Raji (cell line): ENCODE measurements around the gene ATG10.

Source experiments
- POLR2A ChIP-seq: IDR thresholded peaks from 2 replicates; pipeline ENCODE4 v1.6.1; 2011; ENCODE audit warnings: low read depth, low read length, control low read depth; ENCODE audit not compliant: insufficient read depth

Gene ATG10

GRCh38 chr5:82176115-82176814 lies 204.4 kb downstream of the ATG10 start:
- no peak for TF ChIP-seq POLR2A

DNA sequence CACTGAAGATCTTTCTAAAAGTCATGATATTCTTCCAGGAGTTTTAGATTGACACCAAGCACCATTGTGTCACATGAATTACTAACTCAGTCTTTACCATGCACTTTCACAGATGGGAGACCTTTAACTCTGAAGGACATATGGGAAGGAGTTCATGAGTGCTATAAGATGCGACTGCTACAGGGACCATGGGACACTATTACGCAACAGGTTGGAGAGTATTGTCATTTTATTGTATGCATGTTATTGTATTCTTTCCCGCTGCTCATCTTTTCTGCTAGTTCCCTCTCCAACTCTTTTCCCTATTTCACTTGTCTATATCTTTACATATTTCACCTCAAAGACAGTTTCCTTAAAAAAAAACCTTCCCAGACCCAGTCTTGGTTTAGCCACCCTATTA lies 206.6 kb downstream of the ATG10 start:
- TF ChIP-seq POLR2A, result no peak

DNA sequence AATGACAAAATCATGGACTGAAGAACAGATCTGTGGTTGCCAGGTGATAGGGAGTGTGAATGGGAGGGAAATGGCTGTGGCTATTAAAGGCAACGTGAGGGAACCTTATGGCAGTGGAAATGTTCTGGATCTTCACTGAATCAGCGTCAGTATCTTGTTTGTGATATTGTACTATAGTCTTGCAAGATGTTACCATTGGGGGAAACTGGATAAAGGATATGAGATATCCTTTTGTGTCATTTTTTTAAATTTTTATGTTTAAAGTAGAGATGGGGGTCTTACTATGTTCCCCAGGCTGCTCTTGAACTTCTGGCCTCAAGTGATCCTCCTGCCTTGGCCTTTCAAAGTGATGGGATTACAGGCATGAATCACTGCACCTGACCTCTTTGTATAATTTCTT lies 210.8 kb downstream of the ATG10 start:
- TF ChIP-seq POLR2A, result no peak

- TF ChIP-seq POLR2A, result no peak
Observed at GRCh38 chr5:82183828-82184227, 212.0 kb downstream of the ATG10 start.

DNA sequence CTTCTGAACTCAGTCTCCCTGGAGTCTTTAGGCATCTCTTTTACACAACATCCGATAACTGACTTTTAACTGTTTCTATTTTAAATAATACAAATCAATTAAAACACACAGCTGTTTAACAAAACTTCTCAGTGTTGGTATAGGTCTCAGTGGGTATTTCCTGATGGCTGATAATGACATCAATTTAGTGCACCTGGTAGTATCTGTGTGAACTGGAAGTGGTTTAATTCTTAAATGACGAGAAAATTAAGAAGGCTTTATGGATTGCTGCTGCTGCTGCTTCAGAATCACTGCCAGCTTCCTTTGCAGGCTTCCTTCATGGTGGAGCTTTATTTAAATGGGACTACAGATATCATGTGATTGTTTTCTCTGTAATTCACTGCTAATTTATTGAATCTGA lies 214.0 kb downstream of the ATG10 start:
- no peak for TF ChIP-seq POLR2A

DNA sequence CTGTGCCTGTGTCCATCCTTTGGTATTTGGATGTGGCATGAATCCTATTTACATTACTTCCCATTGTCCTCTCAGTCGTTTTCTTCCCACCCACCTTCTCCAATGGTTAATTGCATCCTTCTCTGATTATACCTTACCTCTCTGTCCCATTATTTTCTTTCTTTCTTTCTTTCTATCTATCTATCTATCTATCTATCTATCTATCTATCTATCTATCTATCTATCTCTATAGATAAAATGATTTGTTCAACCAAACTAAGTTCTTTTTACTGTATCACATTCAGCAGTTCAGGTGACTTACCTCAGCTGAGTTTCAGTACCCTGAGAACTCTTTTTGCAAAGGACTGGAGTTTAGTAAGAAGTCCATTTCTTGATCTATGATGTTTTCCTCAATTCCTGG lies 225.7 kb downstream of the ATG10 start:
- no peak for TF ChIP-seq POLR2A

- TF ChIP-seq POLR2A, result no peak
Observed at GRCh38 chr5:82204567-82204966, 232.7 kb downstream of the ATG10 start.

GRCh38 chr5:82205005-82205404 lies 233.2 kb downstream of the ATG10 start:
- TF ChIP-seq POLR2A, result no peak

DNA sequence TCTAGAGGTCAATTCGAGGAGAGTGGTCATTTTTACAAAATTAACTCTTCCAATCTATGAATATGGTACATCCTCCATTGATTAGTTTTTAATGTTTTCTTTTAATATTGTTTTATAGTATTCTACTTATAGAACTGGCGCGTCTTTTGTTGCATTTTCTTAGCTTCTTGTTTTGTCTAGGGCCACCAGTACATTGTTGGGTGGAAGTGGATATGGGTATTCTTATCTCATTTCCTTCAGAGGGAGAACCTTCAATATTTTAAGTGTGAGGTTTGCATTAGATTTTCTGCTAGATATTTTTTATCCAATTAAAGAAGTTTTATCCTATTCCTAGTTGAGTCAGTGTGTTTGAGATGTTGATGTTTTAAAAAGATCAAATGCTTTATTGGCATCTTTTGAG lies 236.5 kb downstream of the ATG10 start:
- TF ChIP-seq POLR2A, result no peak

- no peak for TF ChIP-seq POLR2A
Observed at GRCh38 chr5:82211855-82212572, 240.2 kb downstream of the ATG10 start.

GRCh38 chr5:82217917-82218316 lies 246.1 kb downstream of the ATG10 start:
- no peak for TF ChIP-seq POLR2A

DNA sequence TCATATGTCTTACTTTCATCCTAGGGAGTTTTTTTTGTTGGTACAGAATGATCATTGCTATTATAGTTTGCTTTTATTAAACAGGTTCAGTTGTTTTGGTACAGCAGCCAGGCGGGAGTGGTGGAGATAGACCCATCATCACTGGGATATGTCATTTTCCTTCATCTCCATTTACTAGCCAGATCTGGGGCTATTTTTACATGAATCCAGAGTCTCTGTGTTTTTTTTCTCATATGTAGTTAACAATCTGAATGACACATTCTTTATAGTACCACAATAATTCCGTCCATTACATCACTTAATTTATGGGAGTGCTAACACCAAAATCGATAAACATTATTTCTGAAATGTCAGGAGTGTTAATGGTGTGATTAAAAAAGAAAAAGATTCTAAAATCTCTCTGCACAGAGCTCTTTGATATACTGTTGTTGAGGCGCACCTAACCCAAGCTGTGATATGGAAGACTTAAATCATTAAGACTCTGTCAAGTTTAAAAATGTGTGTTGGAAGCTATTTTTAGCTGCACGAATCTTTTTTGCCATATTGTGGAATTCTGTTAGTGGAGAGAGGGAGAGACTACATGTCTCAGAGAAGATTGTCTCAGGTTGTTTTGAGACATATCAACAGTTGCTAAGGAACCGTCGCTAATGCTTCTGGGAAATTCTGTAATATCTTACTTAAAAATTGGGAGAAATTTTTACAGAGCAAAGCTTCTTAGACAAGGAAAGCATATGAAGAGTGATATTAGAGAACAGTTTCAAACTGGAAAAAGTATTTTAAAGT lies 246.7 kb downstream of the ATG10 start:
- no peak for TF ChIP-seq POLR2A

GRCh38 chr5:82221020-82221419 lies 249.2 kb downstream of the ATG10 start:
- TF ChIP-seq POLR2A, result no peak

- TF ChIP-seq POLR2A, result no peak
Observed at GRCh38 chr5:82222597-82223574, 251.1 kb downstream of the ATG10 start.
